ENCODE measurements around the gene NGDN. TPM values are rescaled to one million over a fixed set of nuclear protein-coding genes. Genes with fewer than 3 reads are reported as not detected.

Gene NGDN
- total RNA-seq, 1 donor from 2014 or later: 60.1 TPM

DNA sequence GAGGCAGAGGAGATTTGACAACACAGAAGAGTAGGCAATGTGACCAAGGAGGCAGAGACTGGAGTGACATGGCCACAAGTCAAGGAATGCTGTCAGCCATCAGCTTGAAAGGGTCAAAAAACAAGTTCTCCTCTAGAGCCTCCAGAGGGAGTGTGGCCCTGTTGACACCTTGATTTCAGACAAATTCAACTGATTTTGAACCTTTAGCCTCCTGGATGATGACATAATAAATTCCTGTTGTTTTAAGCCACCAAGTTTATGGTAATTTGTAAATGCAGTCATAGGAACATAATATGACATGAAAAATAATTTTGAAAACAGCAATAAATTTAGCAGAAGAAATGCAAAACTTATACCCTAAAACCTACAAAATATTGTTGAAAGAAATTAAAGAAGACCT, 8.5 kb upstream of the NGDN start:
- Mint-ChIP-seq H3K4me3 (no peak overlapping the region), H3K9me3 (no peaks in the 10 kb centered on the region), H3K27me3 (ENCODE audit: insufficient read depth, low read depth) (no peaks in the 10 kb centered on the region), H3K36me3 (no peaks in the 10 kb centered on the region), H3K27ac (no peak overlapping the region), H3K4me1 (no peaks in the 10 kb centered on the region)
- H4K20me1 ChIP-seq (ENCODE audit: low read depth): no peaks in the 10 kb centered on the region
- no peaks in the 10 kb centered on the region for H3K9me3 ChIP-seq (ENCODE audit: low read depth)
- H3K4me3 ChIP-seq: no peak overlapping the region
- H3K27me3 ChIP-seq: peaks cover 7% of the 10 kb centered on the region
- H3F3A ChIP-seq (ENCODE audit: low read depth): peaks cover 5% of the 10 kb centered on the region
- no peak overlapping the region for H3K27ac ChIP-seq
- H3K4me1 ChIP-seq: no peaks in the 10 kb centered on the region
- H2AFZ ChIP-seq (replicated peaks): no peak overlapping the region
- no peaks in the 10 kb centered on the region for H3K79me2 ChIP-seq (ENCODE audit: low read depth)
- H3K4me2 ChIP-seq: no peak overlapping the region
- no peaks in the 10 kb centered on the region for H3K36me3 ChIP-seq
- TF ChIP-seq, protein P1, sequence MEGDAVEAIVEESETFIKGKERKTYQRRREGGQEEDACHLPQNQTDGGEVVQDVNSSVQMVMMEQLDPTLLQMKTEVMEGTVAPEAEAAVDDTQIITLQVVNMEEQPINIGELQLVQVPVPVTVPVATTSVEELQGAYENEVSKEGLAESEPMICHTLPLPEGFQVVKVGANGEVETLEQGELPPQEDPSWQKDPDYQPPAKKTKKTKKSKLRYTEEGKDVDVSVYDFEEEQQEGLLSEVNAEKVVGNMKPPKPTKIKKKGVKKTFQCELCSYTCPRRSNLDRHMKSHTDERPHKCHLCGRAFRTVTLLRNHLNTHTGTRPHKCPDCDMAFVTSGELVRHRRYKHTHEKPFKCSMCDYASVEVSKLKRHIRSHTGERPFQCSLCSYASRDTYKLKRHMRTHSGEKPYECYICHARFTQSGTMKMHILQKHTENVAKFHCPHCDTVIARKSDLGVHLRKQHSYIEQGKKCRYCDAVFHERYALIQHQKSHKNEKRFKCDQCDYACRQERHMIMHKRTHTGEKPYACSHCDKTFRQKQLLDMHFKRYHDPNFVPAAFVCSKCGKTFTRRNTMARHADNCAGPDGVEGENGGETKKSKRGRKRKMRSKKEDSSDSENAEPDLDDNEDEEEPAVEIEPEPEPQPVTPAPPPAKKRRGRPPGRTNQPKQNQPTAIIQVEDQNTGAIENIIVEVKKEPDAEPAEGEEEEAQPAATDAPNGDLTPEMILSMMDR (IDR thresholded peaks at IDR 0.05): no peak
- TF ChIP-seq EZH2 (IDR thresholded peaks at IDR 0.05) (no peak), EZH2phosphoT487 (IDR thresholded peaks at IDR 0.05) (no peak)
- DNase-seq (ENCODE audit: low spot score): no peak
- H3K9ac ChIP-seq: no peak overlapping the region

DNA sequence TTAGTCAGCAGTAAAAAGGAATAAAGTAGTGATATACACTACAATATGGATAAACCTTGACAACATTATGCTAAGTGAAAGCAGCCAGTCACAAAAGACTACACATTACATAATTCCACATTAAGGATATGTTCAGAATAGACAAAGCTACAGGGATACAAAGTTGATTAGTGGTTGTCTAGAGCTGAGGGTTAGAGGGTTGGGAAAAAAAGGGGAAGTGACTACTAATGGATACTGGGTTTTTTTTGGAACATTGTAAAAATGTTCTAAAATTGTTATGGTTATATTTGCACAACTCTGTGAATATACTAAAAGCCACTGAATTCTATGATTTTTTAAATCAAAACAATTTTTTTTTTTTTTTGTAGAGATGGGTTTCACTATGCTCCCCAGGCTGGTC, 4.8 kb upstream of the NGDN start:
- DNase-seq (ENCODE audit: low spot score): no peak
- Histone ChIP-seq H4K20me1 (ENCODE audit: low read depth) (no peaks in the 10 kb centered on the region), H3K4me1 (no peaks in the 10 kb centered on the region), H3K79me2 (ENCODE audit: low read depth) (peaks cover 1% of the 10 kb centered on the region), H3K9ac (no peak overlapping the region), H3K4me2 (no peak overlapping the region), H3K36me3 (no peaks in the 10 kb centered on the region), H2AFZ (replicated peaks) (no peak overlapping the region), H3K27me3 (peaks cover 11% of the 10 kb centered on the region), H3K9me3 (ENCODE audit: low read depth) (no peaks in the 10 kb centered on the region), H3F3A (ENCODE audit: low read depth) (peaks cover 16% of the 10 kb centered on the region), H3K4me3 (no peak overlapping the region), H3K27ac (no peak overlapping the region)
- TF ChIP-seq, protein P1 (IDR thresholded peaks at IDR 0.05): no peak
- TF ChIP-seq EZH2 (IDR thresholded peaks at IDR 0.05): no peak
- no peak for TF ChIP-seq EZH2phosphoT487 (IDR thresholded peaks at IDR 0.05)
- H3K27me3 Mint-ChIP-seq (ENCODE audit: insufficient read depth, low read depth): no peaks in the 10 kb centered on the region
- H3K36me3 Mint-ChIP-seq: no peaks in the 10 kb centered on the region
- H3K27ac Mint-ChIP-seq: no peak overlapping the region
- no peaks in the 10 kb centered on the region for H3K9me3 Mint-ChIP-seq
- H3K4me1 Mint-ChIP-seq: no peaks in the 10 kb centered on the region
- H3K4me3 Mint-ChIP-seq: no peak overlapping the region

- Mint-ChIP-seq H3K9me3 (no peaks in the 10 kb centered on the region), H3K36me3 (no peaks in the 10 kb centered on the region), H3K4me1 (no peaks in the 10 kb centered on the region), H3K27ac (no peak overlapping the region), H3K4me3 (no peak overlapping the region), H3K27me3 (ENCODE audit: insufficient read depth, low read depth) (no peaks in the 10 kb centered on the region)
- H3K27me3 ChIP-seq: peaks cover 11% of the 10 kb centered on the region
- H3K4me2 ChIP-seq: no peak overlapping the region
- H3K79me2 ChIP-seq (ENCODE audit: low read depth): peaks cover 7% of the 10 kb centered on the region
- H3F3A ChIP-seq (ENCODE audit: low read depth): peaks cover 21% of the 10 kb centered on the region
- H3K36me3 ChIP-seq: no peaks in the 10 kb centered on the region
- no peaks in the 10 kb centered on the region for H3K9me3 ChIP-seq (ENCODE audit: low read depth)
- H3K9ac ChIP-seq: no peak overlapping the region
- DNase-seq (ENCODE audit: low spot score): no peak
- TF ChIP-seq, protein P1 (IDR thresholded peaks at IDR 0.05): no peak
- TF ChIP-seq EZH2 (IDR thresholded peaks at IDR 0.05) (no peak), EZH2phosphoT487 (IDR thresholded peaks at IDR 0.05) (no peak)
- H2AFZ ChIP-seq (replicated peaks): no peak overlapping the region
- H4K20me1 ChIP-seq (ENCODE audit: low read depth): no peaks in the 10 kb centered on the region
- no peak overlapping the region for H3K27ac ChIP-seq
- H3K4me3 ChIP-seq: no peak overlapping the region
- H3K4me1 ChIP-seq: peaks cover 1% of the 10 kb centered on the region
Measured at GRCh38 chr14:23465261-23465660, 4.2 kb upstream of the NGDN start.

Measured in neural progenitor cell (in vitro differentiated cells).